G401 (cell line): ENCODE results near the gene IL1F10. TPM values are rescaled to one million over a fixed set of nuclear protein-coding genes. Genes with fewer than 3 reads are reported as not detected.

Experiments used
- DNase-seq: peaks from one replicate; pipeline ENCODE4 v3.0.0-alpha.2; 2015; ENCODE audit warnings: low spot score
- in situ Hi-C: cut with HindIII; loops from 2 replicates; pipeline ENCODE4 v1.10.0; 2016; ENCODE audit warnings: low sequenced_read_pairs, mixed read lengths
- total RNA-seq: library from RNA; depleted of rRNA; stranded (reverse); fragments of >200 nt; shearing (Covaris generic); gene quantifications from 2 replicates; pipeline ENCODE4 v1.2.3, GENCODE V29; 2014; rRNA removed

IL1F10 gene
- not detected in 2 replicates for total RNA-seq

GRCh38 chr2:113067681-113068080, at the start of gene IL1F10:
IL1F10 (plus strand) TSS chr2:113067970; CDS start chr2:113072739, 4,769 bp downstream.
- in situ Hi-C loops, result no loop called here
- DNase-seq, result no peak

GRCh38 chr2:113018509-113018908, 49.3 kb upstream of the IL1F10 start:
- in situ Hi-C loops, result no loop called here
- no peak for DNase-seq

GRCh38 chr2:113021312-113021711, 46.5 kb upstream of the IL1F10 start:
- in situ Hi-C loops, result no loop called here
- DNase-seq, result no peak

GRCh38 chr2:113024764-113025163, 43.0 kb upstream of the IL1F10 start:
- DNase-seq, result no peak
- in situ Hi-C loops, result no loop called here

GRCh38 chr2:113025737-113026136, 42.0 kb upstream of the IL1F10 start:
- in situ Hi-C loops, result no loop called here
- no peak for DNase-seq

GRCh38 chr2:113027691-113028090, 40.1 kb upstream of the IL1F10 start:
- in situ Hi-C loops, result no loop called here
- DNase-seq, result no peak

GRCh38 chr2:113028112-113028511, 39.7 kb upstream of the IL1F10 start:
- no peak for DNase-seq
- in situ Hi-C loops, result no loop called here

- DNase-seq, result no peak
- in situ Hi-C loops, result no loop called here
Measured at GRCh38 chr2:113032737-113033136, 35.0 kb upstream of the IL1F10 start.

- no peak for DNase-seq
- in situ Hi-C loops, result no loop called here
Measured at GRCh38 chr2:113034016-113034415, 33.8 kb upstream of the IL1F10 start.

GRCh38 chr2:113036763-113037162, 31.0 kb upstream of the IL1F10 start:
- in situ Hi-C loops, result no loop called here
- no peak for DNase-seq

GRCh38 chr2:113038291-113038690, 29.5 kb upstream of the IL1F10 start:
- in situ Hi-C loops, result no loop called here
- DNase-seq, result no peak

GRCh38 chr2:113039158-113039557, 28.6 kb upstream of the IL1F10 start:
- in situ Hi-C loops, result no loop called here
- no peak for DNase-seq

- in situ Hi-C loops, result no loop called here
- DNase-seq, result no peak
Measured at GRCh38 chr2:113039719-113040118, 28.1 kb upstream of the IL1F10 start.

- DNase-seq, result no peak
- in situ Hi-C loops, result no loop called here
Measured at GRCh38 chr2:113041871-113042270, 25.9 kb upstream of the IL1F10 start.

GRCh38 chr2:113046465-113046864, 21.3 kb upstream of the IL1F10 start:
- in situ Hi-C loops, result no loop called here
- no peak for DNase-seq

GRCh38 chr2:113050921-113051895, 16.6 kb upstream of the IL1F10 start:
- no peak for DNase-seq
- in situ Hi-C loops, result no loop called here

GRCh38 chr2:113052396-113052917, 15.3 kb upstream of the IL1F10 start, which contains the start of gene IL36B:
IL36B (minus strand) TSS chr2:113052867.
- in situ Hi-C loops, result no loop called here
- no peak for DNase-seq

GRCh38 chr2:113053666-113054065, 14.1 kb upstream of the IL1F10 start:
- DNase-seq, result no peak
- in situ Hi-C loops, result no loop called here

- DNase-seq, result no peak
- in situ Hi-C loops, result no loop called here
Measured at GRCh38 chr2:113054066-113054465, 13.7 kb upstream of the IL1F10 start.

- in situ Hi-C loops, result no loop called here
- DNase-seq, result no peak
Measured at GRCh38 chr2:113056521-113056920, 11.2 kb upstream of the IL1F10 start.

- in situ Hi-C loops, result no loop called here
- no peak for DNase-seq
Measured at GRCh38 chr2:113057117-113057516, 10.7 kb upstream of the IL1F10 start.
